Loucy (cell line): ENCODE results near the gene LZTFL1.

Source experiments
- H2AFZ ChIP-seq: fragments of 200-600 bp; sonication (generic); 2 replicates; pipeline ENCODE4 v1.6.0; 2016; ENCODE audit warnings: antibody characterized with exemption, mild to moderate bottlenecking, low read length, moderate library complexity
- H3F3A ChIP-seq: fragments of 200-600 bp; 2 replicates; pipeline ENCODE4 v1.6.0; 2016; ENCODE audit warnings: antibody characterized with exemption, low read depth, mild to moderate bottlenecking
- H3K27me3 ChIP-seq: fragments of 200-600 bp; sonication (generic); 2 replicates; pipeline ENCODE4 v1.6.1; 2014; ENCODE audit warnings: low read length, mild to moderate bottlenecking; ENCODE audit not compliant: insufficient read depth, poor library complexity, severe bottlenecking
- H3K36me3 ChIP-seq: fragments of 200-600 bp; sonication (generic); 2 replicates; pipeline ENCODE4 v1.6.1; 2016; ENCODE audit warnings: low read length; ENCODE audit not compliant: insufficient read depth
- H3K4me1 ChIP-seq: fragments of 200-600 bp; sonication (generic); 2 replicates; pipeline ENCODE4 v1.5.1; 2014; ENCODE audit warnings: low read length, mild to moderate bottlenecking; ENCODE audit not compliant: insufficient read depth, poor library complexity, severe bottlenecking
- H3K4me2 ChIP-seq: fragments of 200-600 bp; sonication (generic); 2 replicates; pipeline ENCODE4 v1.6.0; 2014; ENCODE audit warnings: antibody characterized with exemption, low read length, low read depth, mild to moderate bottlenecking; ENCODE audit not compliant: poor library complexity, severe bottlenecking
- H3K4me3 ChIP-seq: fragments of 200-600 bp; sonication (generic); 2 replicates; pipeline ENCODE4 v1.5.1; 2014; ENCODE audit warnings: low read length, mild to moderate bottlenecking, mixed read lengths; ENCODE audit not compliant: poor library complexity, severe bottlenecking
- H3K79me2 ChIP-seq: fragments of 200-600 bp; sonication (generic); 2 replicates; pipeline ENCODE4 v1.6.1; 2014; ENCODE audit warnings: low read length; ENCODE audit not compliant: insufficient read depth
- H3K9ac ChIP-seq: fragments of 200-600 bp; sonication (generic); 2 replicates; pipeline ENCODE4 v1.6.0; 2014; ENCODE audit warnings: mild to moderate bottlenecking, low read depth, low read length, moderate library complexity; ENCODE audit not compliant: poor library complexity, severe bottlenecking
- H3K9me2 ChIP-seq: fragments of 200-600 bp; sonication (generic); replicated peaks from 2 replicates; pipeline ENCODE4 v1.6.1; 2016; ENCODE audit warnings: low read depth, low read length, mixed read lengths
- H3K9me3 ChIP-seq: fragments of 200-600 bp; sonication (generic); 2 replicates; pipeline ENCODE4 v1.6.1; 2014; ENCODE audit warnings: mild to moderate bottlenecking, antibody characterized with exemption, low read length, low read depth; ENCODE audit not compliant: insufficient read depth
- H4K20me1 ChIP-seq: fragments of 200-600 bp; sonication (generic); 2 replicates; pipeline ENCODE4 v1.6.0; 2014; ENCODE audit warnings: antibody characterized with exemption, low read length, mild to moderate bottlenecking; ENCODE audit not compliant: insufficient read depth, poor library complexity, severe bottlenecking
- CTCF ChIP-seq: fragments of 200-600 bp; sonication (generic); conservative IDR thresholded peaks from 2 replicates; pipeline ENCODE4 v1.5.1; 2014; ENCODE audit warnings: mild to moderate bottlenecking, antibody characterized with exemption, low read length
- EZH2phosphoT487 ChIP-seq: fragments of 200-600 bp; IDR thresholded peaks from 2 replicates; pipeline ENCODE4 v1.6.1; 2018; ENCODE audit warnings: antibody characterized with exemption, mild to moderate bottlenecking, moderate library complexity, borderline replicate concordance

The LZTFL1 gene

GRCh38 chr3:45786801-45787495 is 55.0 kb downstream of the LZTFL1 start:
- Histone ChIP-seq H4K20me1 (no peaks in the 10 kb centered on the region), H2AFZ (no peak overlapping the region), H3K9me3 (no peaks in the 10 kb centered on the region), H3K9me2 (no peaks in the 10 kb centered on the region), H3K9ac (no peak overlapping the region), H3K4me1 (no peaks in the 10 kb centered on the region), H3F3A (no peaks in the 10 kb centered on the region), H3K27me3 (peaks cover 21% of the 10 kb centered on the region), H3K4me3 (no peak overlapping the region), H3K36me3 (no peaks in the 10 kb centered on the region), H3K79me2 (no peaks in the 10 kb centered on the region), H3K4me2 (no peak overlapping the region)
- TF ChIP-seq EZH2phosphoT487 (no peak), CTCF (no peak)

GRCh38 chr3:45785605-45786150 is 56.2 kb downstream of the LZTFL1 start:
- Histone ChIP-seq H3K36me3 (no peaks in the 10 kb centered on the region), H3K9me3 (no peaks in the 10 kb centered on the region), H3K9ac (no peak overlapping the region), H3K27me3 (peaks cover 21% of the 10 kb centered on the region), H3K9me2 (no peaks in the 10 kb centered on the region), H3K4me3 (no peak overlapping the region), H3F3A (no peaks in the 10 kb centered on the region), H2AFZ (no peak overlapping the region), H3K79me2 (no peaks in the 10 kb centered on the region), H3K4me2 (no peak overlapping the region), H3K4me1 (no peaks in the 10 kb centered on the region), H4K20me1 (no peaks in the 10 kb centered on the region)
- TF ChIP-seq EZH2phosphoT487: no peak
- TF ChIP-seq CTCF: no peak

GRCh38 chr3:45783667-45784066 is 58.3 kb downstream of the LZTFL1 start:
- no peaks in the 10 kb centered on the region for H4K20me1 ChIP-seq
- H3K79me2 ChIP-seq: no peaks in the 10 kb centered on the region
- H3K36me3 ChIP-seq: no peaks in the 10 kb centered on the region
- no peaks in the 10 kb centered on the region for H3K9me2 ChIP-seq
- H3K9ac ChIP-seq: no peak overlapping the region
- no peak overlapping the region for H2AFZ ChIP-seq
- H3K27me3 ChIP-seq: peaks cover 21% of the 10 kb centered on the region
- H3K4me2 ChIP-seq: no peak overlapping the region
- H3K9me3 ChIP-seq: no peaks in the 10 kb centered on the region
- no peaks in the 10 kb centered on the region for H3K4me1 ChIP-seq
- H3K4me3 ChIP-seq: no peak overlapping the region
- H3F3A ChIP-seq: no peaks in the 10 kb centered on the region
- TF ChIP-seq CTCF (0 out of 2 replicates have a peak, but pooled peaks have one; percentile 24), EZH2phosphoT487 (no peak)
